Gastrocnemius medialis (tissue), 4 donors: ENCODE results near the gene GALNT15.

Source experiments
- POLR2A ChIP-seq, 2 donors: fragments of 450-650 bp; IDR thresholded peaks; one replicate each; pipeline ENCODE4 v1.6.1; 2017; ENCODE audit warnings: antibody characterized with exemption in 2 of 2, mild to moderate bottlenecking in 2 of 2, moderate library complexity in 2 of 2
- TF ChIP-seq, protein P1 (sequence below), 5 experiments: fragments of 450-650 bp in 3 of 5; fragments of 200-600 bp in 2 of 5; sonication (generic) in 2 of 5; IDR thresholded peaks in 4 of 5; conservative IDR thresholded peaks in 1 of 5; 1 replicate in 4 of 5; 2 replicates in 1 of 5; pipeline ENCODE4 v1.5.1; 2016 to 2019; ENCODE audit warnings: antibody characterized with exemption in 5 of 5, mild to moderate bottlenecking in 3 of 5, moderate library complexity in 3 of 5

DNA sequence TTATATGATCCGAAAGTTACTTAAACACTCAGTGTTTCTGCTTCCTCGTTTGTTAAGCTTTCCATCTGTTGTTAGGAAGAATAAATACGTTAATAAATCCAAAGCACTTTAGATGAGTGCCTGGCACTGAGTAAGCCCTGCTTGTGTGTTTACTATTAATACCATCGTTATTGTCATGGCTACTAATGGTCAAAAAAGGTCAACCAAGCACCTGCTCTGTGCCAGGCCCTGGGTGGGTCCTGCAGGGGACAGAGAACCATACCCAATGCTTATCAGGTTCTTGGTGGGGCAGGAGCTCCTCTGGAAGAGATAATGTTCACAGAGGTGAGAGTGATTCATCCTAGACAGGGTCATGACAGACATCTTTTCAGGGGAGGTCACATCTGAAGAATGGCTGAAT lies 39.9 kb downstream of the GALNT15 start:
- TF ChIP-seq, protein P1, sequence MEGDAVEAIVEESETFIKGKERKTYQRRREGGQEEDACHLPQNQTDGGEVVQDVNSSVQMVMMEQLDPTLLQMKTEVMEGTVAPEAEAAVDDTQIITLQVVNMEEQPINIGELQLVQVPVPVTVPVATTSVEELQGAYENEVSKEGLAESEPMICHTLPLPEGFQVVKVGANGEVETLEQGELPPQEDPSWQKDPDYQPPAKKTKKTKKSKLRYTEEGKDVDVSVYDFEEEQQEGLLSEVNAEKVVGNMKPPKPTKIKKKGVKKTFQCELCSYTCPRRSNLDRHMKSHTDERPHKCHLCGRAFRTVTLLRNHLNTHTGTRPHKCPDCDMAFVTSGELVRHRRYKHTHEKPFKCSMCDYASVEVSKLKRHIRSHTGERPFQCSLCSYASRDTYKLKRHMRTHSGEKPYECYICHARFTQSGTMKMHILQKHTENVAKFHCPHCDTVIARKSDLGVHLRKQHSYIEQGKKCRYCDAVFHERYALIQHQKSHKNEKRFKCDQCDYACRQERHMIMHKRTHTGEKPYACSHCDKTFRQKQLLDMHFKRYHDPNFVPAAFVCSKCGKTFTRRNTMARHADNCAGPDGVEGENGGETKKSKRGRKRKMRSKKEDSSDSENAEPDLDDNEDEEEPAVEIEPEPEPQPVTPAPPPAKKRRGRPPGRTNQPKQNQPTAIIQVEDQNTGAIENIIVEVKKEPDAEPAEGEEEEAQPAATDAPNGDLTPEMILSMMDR (IDR thresholded peaks at IDR 0.05 in 4 of 5, conservative IDR thresholded peaks at IDR 0.05 in 1 of 5): no peak
- TF ChIP-seq POLR2A (IDR thresholded peaks at IDR 0.05): no peak
